SH-SY5Y (cell line): Measurements from ENCODE around the gene PRSS53.

Source experiments
- GATA2 ChIP-seq: IDR thresholded peaks from 2 replicates; pipeline ENCODE4 v1.6.1; 2011; ENCODE audit warnings: mild to moderate bottlenecking, low read depth, low read length
- GATA3 ChIP-seq: IDR thresholded peaks from 2 replicates; pipeline ENCODE4 v1.6.1; 2011; ENCODE audit warnings: low read depth, mild to moderate bottlenecking, low read length, moderate library complexity

- TF ChIP-seq GATA2 (no peak), GATA3 (no peak)
Measured at GRCh38 chr16:31092330-31092729, 3.6 kb upstream of the PRSS53 start.
